OCI-LY7 (cell line): ENCODE results near the gene PMF1.

Experiments
- CTCF ChIP-seq: fragments of 200-600 bp; sonication (generic); conservative IDR thresholded peaks from 2 replicates; pipeline ENCODE4 v1.5.1; 2014; ENCODE audit warnings: mild to moderate bottlenecking, antibody characterized with exemption, low read length, moderate library complexity, mixed read lengths
- EZH2phosphoT487 ChIP-seq: fragments of 200-600 bp; sonication (generic); IDR thresholded peaks from 2 replicates; pipeline ENCODE4 v1.6.1; 2018; ENCODE audit warnings: low read depth, borderline replicate concordance, mild to moderate bottlenecking, mixed run types, antibody characterized with exemption, low read length, moderate library complexity, mixed read lengths

DNA sequence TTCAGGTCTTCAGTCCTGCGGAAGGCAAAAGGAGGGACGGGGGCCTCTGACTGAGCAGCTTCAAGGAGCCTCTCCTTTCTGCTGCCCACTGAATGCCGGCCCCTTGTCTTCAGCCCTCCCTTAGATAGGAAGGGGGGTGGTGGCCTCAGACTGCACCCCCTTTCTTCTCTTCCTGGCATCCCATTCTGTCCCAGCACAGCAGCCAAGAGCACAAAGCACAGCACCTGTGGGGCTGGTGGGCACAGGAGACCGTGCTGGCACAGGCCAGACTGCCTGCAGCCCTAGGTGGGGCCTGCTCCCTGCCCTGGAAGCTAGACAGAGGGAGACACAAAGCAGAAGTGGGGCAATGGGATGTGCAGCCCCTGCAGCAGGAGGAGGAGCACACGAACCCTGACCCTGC is 36.8 kb downstream of the PMF1 start:
- TF ChIP-seq CTCF (no peak), EZH2phosphoT487 (no peak)
